ENCODE results near the gene DOCK11. TPM values are rescaled to one million over a fixed set of nuclear protein-coding genes. Genes with fewer than 3 reads are reported as not detected.
"Not testable (repeated sequence)": the region's sequence is repeated elsewhere in the genome, so short reads cannot be mapped to it uniquely, and the experiment has no call there.

Gene DOCK11
- total RNA-seq, 1 experiment from 2014 or later = 26.3 TPM

DNA sequence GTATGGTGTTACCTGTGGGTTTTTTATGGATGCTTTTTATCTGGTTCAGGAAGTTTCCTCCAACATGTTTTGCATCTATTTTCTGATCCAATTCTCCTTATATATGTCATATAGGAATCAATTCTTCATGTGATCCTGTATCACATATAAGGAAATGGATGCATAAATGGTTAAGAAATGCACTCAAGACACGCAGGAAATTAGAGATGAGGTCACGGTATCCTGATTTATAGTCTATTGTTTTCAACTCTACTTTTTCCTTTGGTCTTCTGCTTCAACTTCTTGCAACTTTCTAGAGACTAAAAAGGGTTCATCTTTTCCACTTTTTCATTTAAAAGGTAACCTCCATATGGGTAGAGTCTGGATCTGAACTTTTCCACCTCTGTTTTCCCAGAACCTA is 198.2 kb downstream of the DOCK11 start:
- DNase-seq (ENCODE audit: low read depth) = no peak

DNA sequence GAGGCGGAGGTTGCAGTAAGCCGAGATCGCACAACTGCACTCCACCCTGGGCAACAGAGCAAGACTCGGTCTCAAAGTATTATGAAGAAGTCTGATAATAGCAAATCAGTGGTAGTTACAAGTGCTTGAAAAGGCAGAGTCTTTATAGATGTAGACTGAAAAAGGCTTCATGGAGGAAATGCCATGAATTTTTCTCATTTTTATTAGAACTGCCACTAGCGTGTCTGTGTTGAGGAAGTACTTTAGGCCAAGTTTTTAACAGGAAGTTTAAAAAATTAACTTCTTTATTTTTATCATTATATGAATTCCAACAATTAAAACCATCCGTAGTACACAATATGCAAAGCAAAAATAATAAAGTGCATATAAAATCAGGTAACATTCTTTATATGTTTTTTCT is 199.0 kb downstream of the DOCK11 start:
- no peak for DNase-seq (ENCODE audit: low read depth)

DNA sequence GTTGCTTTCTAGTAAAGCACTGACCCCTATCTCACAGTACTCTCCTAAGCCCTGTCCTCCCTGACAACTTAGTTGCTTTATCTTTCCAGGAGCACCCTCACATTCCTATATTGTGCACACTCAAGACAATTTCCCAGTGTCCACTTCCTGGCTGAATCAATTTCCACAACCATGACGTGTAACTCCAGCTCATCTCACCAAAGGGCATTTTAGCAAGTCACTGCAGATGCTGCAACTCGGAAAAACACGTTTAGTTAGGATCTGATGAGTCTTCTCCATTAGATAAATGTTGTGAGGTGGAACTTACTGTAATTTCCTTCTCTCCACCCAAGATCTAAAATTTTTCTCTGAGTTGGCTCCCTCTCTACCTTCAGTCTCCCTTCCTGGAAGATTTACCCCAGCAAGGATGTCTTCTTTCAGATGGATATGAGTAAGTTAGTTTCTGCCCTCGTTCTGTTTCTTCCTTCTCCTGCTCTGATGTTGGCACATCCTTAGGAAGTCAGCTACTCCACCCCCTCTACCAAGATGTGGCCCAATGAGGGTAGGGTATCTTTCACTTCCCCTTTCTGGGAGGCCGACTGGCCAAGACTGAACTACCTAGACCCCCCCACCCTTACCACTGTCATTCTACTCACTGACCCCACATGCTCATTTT is 203.0 kb downstream of the DOCK11 start:
- peak; percentile 25 for DNase-seq (ENCODE audit: low read depth)

DNA sequence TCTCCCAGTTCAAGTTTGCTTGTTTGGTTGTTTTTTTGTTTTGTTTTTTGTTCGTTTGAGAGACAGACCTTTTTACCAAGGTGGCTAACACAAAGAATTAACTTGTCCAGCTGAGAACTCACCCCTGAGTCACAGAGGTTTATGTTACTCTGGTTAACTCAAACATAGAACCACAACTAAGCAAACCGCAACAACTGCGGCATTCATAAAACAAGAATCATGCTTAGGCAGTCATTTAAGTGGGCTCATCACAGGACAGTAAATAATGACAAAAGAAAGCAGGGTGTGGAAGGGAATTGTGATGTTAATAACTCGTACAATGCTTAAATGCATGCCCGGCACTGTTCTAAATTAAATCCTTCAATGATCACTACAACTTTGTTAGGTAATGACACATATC is 207.1 kb downstream of the DOCK11 start:
- DNase-seq (ENCODE audit: low read depth) = peak; percentile 75

DNA sequence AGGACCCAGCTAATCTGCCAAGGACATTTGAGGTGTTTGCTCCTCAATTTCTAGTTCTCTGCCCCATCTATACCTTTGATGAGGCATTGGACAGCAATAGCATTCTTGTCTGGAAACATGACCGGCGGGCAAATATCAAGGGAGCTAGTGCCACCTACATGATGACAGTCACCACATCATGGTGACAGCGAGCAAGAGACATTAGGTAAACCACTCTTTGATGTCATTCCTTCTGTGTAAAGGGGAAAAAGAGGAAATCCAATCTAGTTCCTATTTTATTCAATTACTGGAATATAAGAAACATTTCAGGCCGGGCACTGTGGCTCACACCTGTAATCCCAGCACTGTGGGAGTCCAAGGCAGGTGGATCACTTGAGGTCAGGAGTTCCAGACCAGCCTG is 211.1 kb downstream of the DOCK11 start:
- no peak for DNase-seq (ENCODE audit: low read depth)

DNA sequence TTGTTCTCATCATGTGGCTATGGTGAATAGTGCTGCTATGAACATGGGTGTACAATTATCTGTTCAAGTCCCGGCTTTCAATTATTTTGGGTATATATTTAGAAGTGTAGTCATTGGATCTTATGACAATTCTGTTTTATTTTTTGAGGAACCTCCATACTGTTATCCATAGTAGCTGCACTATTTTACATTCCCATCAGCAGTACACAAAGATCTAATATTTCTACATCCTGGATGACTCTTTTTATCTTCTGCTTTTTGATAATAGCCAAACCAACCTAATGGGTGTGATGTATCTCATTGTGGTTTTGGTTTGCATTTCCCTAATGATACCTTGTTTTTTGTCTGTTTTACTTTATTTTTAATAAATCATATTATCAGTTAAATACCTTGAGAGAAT is 218.9 kb downstream of the DOCK11 start:
- DNase-seq (ENCODE audit: low read depth) = no peak

DNA sequence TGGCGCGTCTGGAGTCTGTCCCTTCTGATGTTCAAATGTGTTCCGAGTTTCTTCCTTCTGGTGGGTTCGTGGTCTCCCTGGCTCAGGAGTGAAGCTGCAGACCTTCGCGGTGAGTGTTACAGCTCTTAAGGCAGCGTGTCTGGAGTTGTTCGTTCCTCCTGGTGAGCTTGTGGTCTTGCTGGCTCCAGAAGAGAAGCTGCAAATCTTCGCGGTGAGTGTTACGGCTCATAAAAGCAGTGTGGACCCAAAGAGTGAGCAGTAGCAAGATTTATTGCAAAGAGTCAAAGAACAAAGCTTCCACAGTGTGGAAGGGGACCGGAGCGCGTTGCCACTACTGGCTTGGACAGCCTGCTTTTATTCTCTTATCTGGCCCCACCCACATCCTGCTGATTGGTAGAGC is 220.3 kb downstream of the DOCK11 start:
- DNase-seq (ENCODE audit: low read depth) = not testable (repeated sequence)

DNA sequence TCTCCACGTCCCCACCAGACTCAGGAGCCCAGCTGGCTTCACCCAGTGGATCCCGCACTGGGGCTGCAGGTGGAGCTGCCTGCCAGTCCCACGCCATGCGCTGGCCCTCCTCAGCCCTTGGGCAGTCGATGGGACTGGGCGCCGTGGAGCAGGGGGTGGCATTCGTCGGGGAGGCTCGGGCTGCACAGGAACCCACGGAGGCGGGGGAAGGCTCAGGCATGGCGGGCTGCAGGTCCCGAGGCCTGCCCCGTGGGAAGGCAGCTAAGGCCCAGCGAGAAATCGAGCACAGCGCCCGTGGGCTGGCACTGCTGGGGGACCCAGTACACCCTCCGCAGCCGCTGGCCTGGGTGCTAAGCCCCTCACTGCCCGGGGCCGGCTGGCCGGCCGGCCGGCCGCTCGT is 221.2 kb downstream of the DOCK11 start:
- not testable (repeated sequence) for DNase-seq (ENCODE audit: low read depth)

DNA sequence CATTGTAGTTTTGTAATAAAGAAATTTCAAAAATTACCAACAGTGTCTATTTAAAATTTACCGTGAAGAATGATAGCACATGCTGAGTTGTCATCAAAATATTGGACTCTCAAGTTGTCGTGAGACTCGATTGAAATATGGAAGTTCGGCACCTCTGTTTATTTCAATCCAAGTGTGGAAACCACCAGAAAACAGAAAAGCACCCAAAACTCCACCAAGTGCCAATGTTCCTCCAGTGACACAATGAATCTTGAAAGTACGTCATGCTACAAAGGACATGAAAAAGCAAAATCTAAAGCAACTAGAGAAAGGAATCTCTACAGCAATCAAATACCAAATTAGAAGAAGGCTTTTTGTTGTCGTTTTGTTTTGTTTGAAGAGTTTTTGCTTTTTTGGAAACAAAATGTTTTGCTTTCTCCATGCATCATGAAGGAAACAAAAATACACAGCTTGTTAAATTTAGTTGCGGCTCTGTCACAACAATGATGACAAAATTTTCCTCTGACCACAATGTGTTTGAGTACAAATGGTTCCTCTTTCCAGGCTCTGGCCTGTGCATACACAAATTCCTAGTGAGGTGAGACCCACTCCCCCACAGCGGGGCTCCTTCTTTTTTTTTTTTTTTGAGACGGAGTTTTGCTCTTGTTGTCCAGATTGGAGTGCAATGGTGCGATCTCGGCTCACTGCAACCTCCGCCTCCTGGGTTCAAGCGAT is 222.2 kb downstream of the DOCK11 start:
- DNase-seq (ENCODE audit: low read depth) = no peak

DNA sequence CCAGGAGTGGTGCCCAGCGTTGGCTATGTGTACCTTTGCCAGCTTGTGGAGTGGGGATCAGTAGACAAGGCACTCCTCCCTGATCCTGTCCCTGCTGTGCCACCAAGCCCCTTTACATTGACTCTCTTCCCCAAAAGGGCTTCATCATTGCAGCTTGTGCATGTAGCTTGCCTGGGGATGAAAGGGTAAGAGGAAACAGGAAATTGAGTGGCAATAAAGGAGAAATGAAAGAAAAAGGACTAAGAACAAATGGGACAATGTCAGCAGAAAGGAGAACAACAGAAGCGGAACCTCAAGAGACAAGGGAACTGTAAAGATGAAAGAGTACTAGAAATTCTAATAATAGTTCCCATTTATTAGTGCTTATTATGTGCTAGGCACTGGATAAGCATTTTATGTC is 223.1 kb downstream of the DOCK11 start:
- no peak for DNase-seq (ENCODE audit: low read depth)

DNA sequence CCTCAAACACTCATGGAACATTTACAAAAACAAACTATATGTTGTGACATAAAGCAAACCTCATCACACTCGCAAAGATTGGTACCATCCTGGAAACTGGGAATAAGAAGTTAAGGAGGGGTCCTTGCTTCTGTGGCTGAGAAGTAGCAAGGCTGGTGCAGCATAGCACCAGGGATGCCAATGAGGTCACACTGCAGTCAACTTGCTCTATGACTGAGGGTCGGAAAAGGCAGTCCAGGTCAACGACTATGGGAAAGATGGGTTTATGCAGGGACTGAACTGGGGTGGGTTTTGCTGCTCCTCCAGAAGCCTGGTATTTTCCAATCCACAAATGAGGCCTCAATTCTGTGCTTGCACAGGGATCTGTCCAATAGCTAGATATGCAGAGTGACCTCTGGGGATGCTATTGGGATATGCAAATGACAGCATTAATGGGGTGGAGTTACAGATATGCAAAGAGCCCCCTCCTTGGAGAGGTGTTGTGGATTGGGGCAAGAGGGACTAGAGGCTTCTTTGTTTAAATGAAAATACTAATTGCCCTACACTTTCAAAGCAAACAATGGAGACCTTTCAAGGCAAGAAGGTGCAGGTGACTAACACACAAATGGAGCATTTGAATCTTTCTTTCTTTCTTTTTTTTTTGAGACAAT is 224.6 kb downstream of the DOCK11 start:
- no peak for DNase-seq (ENCODE audit: low read depth)

DNA sequence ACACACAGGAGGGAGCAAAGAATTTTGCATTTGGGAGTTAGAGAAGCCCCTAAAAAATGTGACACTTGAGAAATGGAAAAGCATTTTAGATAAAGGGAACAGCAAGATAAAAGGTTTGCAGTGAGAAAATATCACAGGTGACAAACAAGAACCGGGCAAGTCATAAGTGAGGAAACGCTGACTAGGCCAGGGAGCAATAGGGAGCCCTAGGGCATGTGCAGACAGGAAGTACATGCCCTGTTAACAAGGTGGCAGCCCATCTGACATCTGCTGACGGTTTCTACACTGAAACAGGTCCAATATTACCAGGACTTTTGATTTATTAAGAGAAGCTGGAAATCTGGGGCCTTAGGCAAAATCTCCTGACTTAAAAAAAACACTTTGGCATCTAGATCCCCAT is 227.8 kb downstream of the DOCK11 start:
- no peak for DNase-seq (ENCODE audit: low read depth)

DNA sequence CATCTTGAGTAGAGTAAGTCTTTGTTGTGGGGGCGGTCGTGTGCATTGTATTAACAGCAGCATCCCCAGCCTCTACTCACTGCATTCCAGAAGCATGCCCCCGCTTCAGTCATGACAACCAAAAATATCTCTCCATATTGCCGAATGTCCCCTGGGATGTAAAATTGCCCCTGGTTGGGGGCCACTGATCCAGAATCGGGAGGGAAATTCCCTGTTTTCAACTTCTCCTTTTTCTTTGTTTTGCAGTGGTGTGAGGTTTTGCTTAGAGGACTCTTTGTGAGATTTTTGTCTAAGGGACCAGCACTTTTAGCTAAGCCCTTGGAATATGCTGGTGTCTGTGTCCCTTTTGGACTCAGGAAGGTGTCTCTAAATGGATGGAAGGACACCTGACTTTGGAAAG is 228.8 kb downstream of the DOCK11 start:
- no peak for DNase-seq (ENCODE audit: low read depth)

DNA sequence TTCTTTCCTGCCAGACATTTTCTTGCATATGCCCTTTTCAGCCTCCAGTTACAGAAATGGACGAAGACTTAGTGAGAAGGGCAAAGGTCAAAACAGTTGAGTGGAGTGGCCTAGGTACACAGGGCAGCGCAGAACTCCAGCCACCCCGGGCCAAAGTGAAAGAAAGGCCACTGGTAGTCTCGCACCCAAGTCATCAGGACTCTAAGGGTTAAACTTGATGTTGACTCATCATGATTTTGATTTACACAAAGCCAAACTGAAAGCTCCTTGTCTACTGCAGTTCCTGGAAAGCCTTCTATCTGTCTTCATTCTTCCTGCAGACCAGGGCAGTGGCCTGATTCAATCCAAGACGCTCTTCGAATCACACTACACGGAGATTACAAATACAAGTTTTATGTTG is 229.2 kb downstream of the DOCK11 start:
- DNase-seq (ENCODE audit: low read depth) = peak; percentile 34

DNA sequence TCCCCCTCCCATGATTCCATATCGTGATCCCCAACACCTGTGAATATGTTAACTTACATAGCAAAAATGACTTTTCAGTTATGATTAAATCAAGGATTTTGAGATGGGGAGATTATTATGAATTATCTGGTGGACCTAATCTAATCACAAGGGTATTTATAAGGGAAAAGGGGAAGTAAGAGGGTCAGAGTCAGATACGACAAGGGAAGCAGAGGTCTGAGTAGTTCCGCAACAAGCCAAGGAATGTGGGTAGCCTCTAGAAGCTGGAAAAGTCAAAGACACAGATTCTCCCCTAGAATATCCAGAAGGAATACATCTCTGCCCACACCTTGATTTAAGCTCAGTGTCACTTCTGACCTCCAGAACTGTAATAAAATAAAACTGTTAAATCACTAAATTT is 230.8 kb downstream of the DOCK11 start:
- no peak for DNase-seq (ENCODE audit: low read depth)

DNA sequence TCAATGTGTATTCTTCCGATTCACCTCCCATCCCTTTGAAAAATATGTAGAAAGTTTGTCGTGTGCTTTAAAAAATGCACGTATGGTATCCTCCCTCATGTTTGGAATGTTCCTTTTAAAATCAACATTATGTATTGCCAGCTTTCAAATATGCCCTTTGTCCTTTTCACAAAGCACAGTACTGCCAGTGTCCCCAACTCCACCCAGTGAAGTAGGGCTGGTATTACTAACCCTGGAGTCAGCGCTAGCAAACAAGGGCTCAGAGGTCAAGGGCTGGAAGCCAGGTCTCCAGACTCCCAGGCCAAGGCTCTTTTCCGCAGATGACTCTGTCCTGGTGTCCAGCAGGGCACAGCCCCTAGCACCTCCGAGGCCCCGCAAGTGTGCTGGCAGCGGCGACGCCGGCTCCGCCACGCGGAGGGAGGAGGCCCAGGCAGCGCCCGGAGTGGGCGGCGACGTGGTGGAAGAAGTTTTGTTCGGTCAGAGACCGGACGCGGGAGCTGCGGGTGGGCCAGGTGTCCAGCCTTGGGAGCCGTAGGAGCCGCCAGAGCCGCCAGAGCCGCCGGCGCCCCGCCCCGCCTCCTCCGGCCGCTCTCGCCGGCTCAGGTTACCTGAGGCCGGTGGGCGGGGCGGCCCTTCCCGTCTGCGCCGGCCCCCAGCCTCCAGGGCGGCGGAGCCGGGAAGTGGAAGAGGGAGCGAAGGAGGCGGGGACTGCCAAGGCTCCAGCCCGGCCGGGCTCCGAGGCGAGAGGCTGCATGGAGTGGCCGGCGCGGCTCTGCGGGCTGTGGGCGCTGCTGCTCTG is 231.5 kb downstream of the DOCK11 start, which contains the start of gene IL13RA1:
TSS of gene IL13RA1 (plus strand) at position 720 of the 799 bp plus-strand sequence. CDS start at position 753, 33 bp downstream.
- peak; percentile 80 for DNase-seq (ENCODE audit: low read depth)

DNA sequence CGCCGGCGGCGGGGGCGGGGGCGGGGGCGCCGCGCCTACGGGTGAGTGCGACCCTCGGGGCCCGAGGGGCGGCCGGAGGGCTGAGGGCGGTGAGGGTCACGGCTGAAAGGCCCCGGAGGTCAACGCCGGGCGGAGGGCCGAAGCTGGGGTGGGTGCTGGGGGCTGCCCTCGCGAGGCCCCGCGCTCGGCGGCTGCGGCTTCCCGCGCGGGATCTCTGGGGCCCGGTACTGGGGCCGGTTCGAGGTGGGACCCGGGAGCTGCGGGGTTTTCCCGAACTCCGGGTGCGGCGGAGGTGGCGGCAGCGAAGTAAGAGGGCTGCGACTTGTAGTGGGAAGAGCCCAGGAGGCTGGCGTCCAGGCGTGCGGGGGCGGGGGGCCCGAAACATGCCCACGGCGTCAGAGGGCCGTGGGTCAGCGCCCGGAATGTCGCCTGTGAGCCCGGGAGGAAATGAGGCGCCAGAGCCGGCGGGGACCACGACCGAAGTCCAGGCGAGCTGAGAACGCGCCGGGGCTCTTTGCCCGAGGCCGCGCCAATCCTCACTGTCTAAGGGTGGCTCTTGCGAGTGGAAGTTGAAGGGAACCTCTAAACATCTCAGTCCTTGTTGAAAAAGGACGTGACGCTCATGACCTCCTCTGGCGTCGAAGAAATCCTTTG is 232.2 kb downstream of the DOCK11 start:
- DNase-seq (ENCODE audit: low read depth) = peak; percentile 30

DNA sequence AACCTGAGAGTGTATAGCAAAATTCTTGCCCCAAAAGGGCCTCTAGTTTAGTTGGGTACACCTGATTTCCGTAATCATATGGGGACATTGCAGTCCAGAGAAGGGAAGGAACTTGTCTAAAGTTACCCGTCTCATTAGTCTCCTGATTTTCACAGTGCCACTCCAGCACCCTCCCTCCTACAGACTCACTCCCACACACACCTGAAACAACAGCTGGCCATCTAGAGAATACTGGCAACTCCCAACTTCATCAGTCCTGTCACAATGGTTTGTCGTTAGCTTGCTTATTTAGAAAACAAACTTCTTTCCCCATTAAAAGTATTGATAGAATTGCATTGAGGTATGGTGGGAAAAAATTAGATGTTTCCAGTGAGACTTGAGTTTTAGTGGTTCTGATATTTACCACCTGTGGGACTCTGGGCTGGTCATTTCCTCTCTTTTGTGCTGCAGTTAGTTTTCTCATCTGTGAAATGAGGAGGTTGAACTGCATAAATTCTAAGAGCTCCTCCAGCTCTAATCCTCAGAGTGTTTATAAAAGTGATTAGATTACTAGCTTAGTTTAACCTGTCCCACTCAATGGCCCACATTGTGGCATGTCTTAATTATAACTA is 233.5 kb downstream of the DOCK11 start:
- no peak for DNase-seq (ENCODE audit: low read depth)

DNA sequence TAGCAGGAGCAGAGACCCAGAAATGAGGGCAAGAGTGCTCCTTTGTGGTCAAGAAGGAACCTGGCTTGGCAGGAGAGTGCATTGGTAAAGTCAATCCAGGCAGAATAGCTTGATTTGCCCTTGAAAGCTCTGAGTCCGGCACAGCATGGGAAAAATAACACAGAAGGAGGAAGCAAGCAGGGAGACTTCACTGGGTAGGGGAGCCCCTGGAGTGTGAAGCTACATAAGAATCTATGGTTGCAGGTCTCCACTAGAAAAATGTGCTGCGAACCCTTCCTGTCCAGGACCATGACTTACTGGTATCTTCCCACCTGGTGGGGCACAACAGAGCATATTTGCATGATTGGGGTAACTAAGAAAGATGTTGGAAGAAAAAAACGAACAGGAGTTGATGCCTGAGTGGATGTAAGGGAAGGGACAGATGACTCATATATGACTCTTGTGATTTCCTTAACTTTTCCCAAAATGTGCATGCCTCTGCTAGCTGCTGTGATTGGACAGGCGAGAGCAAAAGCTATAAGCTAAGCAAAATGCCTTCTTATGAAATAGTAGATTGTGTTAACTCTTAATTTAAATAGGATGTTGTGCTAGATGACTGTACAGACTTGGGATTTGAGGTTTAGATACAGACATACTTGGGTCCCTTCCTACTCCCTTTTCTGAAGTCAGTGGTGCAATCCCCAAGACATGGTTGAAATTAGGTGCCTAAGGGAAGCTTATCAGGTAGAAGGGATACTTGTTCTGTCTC is 235.1 kb downstream of the DOCK11 start:
- DNase-seq (ENCODE audit: low read depth) = peak; percentile 56

DNA sequence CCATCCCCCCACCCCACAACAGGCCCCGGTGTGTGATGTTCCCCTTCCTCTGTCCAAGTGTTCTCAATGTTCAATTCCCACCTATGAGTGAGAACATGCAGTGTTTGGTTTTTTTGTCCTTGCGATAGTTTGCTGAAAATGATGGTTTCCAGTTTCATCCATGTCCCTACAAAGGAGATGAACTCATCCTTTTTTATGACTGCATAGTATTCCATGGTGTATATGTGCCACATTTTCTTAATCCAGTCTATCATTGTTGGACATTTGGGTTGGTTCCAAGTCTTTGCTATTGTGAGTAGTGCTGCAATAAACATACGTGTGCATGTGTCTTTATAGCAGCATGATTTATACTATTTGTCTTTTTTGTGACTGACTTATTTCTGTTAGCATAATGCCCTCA is 236.9 kb downstream of the DOCK11 start:
- not testable (repeated sequence) for DNase-seq (ENCODE audit: low read depth)

Measured in RPMI7951 (cell line).